Caco-2 (cell line): Measurements from ENCODE around the gene TIMM50. TPM values are rescaled to one million over a fixed set of nuclear protein-coding genes. Genes with fewer than 3 reads are reported as not detected.

Experiments used
- BruUV-seq: library from RNA; stranded (reverse); fragments of 400-500 nt; replicated peaks from 2 replicates; lab custom pipeline; 2021; lab: Mats Ljungman, UMichigan
- CTCF ChIA-PET: fragments of 300-600 bp; sonication (Branson Sonifier 250); formaldehyde crosslinking; loops from one replicate; lab custom pipeline; 2022; ENCODE audit warnings: antibody characterized with exemption; lab: Charles Lee
- POLR2A ChIA-PET: fragments of 300-600 bp; sonication (Branson Sonifier 250); formaldehyde crosslinking; loops from one replicate; lab custom pipeline; 2022; ENCODE audit warnings: antibody characterized with exemption; lab: Charles Lee
- DNase-seq, 2 experiments: peaks; one replicate each; pipeline versions ENCODE4 v3.0.0 to v3.0.0-alpha.2; 2020 to 2022
- H3K27me3 ChIP-seq: replicated peaks from 2 replicates; pipeline ENCODE4 v1.6.0; 2011; ENCODE audit warnings: low read length; ENCODE audit not compliant: control insufficient read depth, insufficient read depth
- H3K36me3 ChIP-seq: 2 replicates; pipeline ENCODE4 v1.5.1; 2011; ENCODE audit warnings: low read length; ENCODE audit not compliant: control insufficient read depth, insufficient read depth
- H3K4me1 ChIP-seq: fragments of 250-450 bp; sonication (Bioruptor Pico); 2 replicates; pipeline ENCODE4 v1.5.1; 2020; ENCODE audit warnings: mild to moderate bottlenecking
- H3K4me3 ChIP-seq: 2 replicates; pipeline ENCODE4 v1.5.1; 2011; ENCODE audit warnings: low read depth, mild to moderate bottlenecking, control low read depth, low read length
- H3K9me3 ChIP-seq: fragments of 250-450 bp; sonication (Bioruptor Pico); 2 replicates; pipeline ENCODE4 v1.5.1; 2020; ENCODE audit warnings: mild to moderate bottlenecking, moderate library complexity
- H3K27ac Mint-ChIP-seq: one replicate; pipeline ENCODE4 v1.8.0; 2022; ENCODE audit warnings: mixed read lengths; ENCODE audit not compliant: unreplicated experiment
- H3K27me3 Mint-ChIP-seq: one replicate; pipeline ENCODE4 v1.8.0; 2022; ENCODE audit warnings: mixed read lengths; ENCODE audit not compliant: insufficient read depth, unreplicated experiment
- H3K36me3 Mint-ChIP-seq: one replicate; pipeline ENCODE4 v1.8.0; 2022; ENCODE audit warnings: mild to moderate bottlenecking, mixed read lengths; ENCODE audit not compliant: insufficient read depth, unreplicated experiment
- H3K4me1 Mint-ChIP-seq: one replicate; pipeline ENCODE4 v1.8.0; 2022; ENCODE audit warnings: low read depth, mixed read lengths; ENCODE audit not compliant: unreplicated experiment
- H3K4me3 Mint-ChIP-seq: one replicate; pipeline ENCODE4 v1.8.0; 2022; ENCODE audit warnings: mild to moderate bottlenecking, moderate library complexity, mixed read lengths; ENCODE audit not compliant: unreplicated experiment
- H3K9me3 Mint-ChIP-seq: one replicate; pipeline ENCODE4 v1.8.0; 2022; ENCODE audit warnings: mixed read lengths; ENCODE audit not compliant: unreplicated experiment
- intact Hi-C: fragments of 100-400 bp; cut with micrococcal nuclease; formaldehyde crosslinking; loops from one replicate; pipeline ENCODE4 v1.10.0; 2022; ENCODE audit not compliant: unreplicated experiment
- total RNA-seq: library from RNA; stranded (reverse); gene quantifications from 2 replicates; pipeline ENCODE4 v1.2.3, GENCODE V29; 2022
- TF ChIP-seq, protein P1 (sequence below), 2 experiments: fragments of 200-600 bp in 1 of 2; IDR thresholded peaks; 1 replicate in 1 of 2; 2 replicates in 1 of 2; pipeline versions ENCODE4 v1.5.1 to v1.8.0; 2011 to 2022; ENCODE audit warnings: antibody characterized with exemption in 1 of 2, control low read depth in 1 of 2, inconsistent platforms in 1 of 2, low read depth in 1 of 2, low read length in 1 of 2, mild to moderate bottlenecking in 1 of 2, moderate library complexity in 1 of 2; ENCODE audit not compliant: insufficient read depth in 1 of 2, severe bottlenecking in 1 of 2, unreplicated experiment in 1 of 2

Gene TIMM50
- total RNA-seq, 1 experiment from 2014 or later = 152 TPM

DNA sequence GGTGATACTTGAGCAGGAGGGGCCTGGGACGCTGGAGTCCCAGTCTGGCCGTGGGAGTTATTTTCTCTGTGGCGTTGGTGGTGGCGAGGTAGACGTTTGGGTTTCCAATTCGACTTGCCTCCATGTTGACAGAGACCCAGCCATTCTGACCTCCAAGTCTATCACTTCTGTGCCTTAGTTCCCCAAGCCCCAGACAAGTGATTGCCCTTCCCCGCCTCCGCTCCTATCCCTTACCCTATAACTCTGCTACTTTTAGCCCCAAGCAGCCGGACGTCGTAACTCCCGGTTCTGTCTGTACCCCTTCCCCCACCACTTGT is 549 bp downstream of the TIMM50 start:
- H3K27me3 Mint-ChIP-seq = no peaks in the 10 kb centered on the region
- Histone ChIP-seq H3K27me3 (no peaks in the 10 kb centered on the region), H3K9me3 (no peaks in the 10 kb centered on the region), H3K36me3 (peaks cover 5% of the 10 kb centered on the region), H3K4me1 (0 out of 2 replicates have a peak, but pooled peaks cover 5% of the 10 kb centered on the region), H3K4me3 (peak overlapping the region; percentile 94)
- no peak for DNase-seq
- peak overlapping the region; percentile 92 for H3K4me3 Mint-ChIP-seq
- ChIA-PET CTCF (interaction anchor here (0.6 kb wide), 2 partner anchors 46 to 90 kb away, joined by 3 to 5 read pairs; partner anchors contain the start of gene PAF1), POLR2A (interaction anchor here (0.6 to 1.2 kb wide), 4 partner anchors 45 to 985 kb away, joined by 3 to 41 read pairs (median 6); partner anchors contain the start of gene RPS16)
- H3K36me3 Mint-ChIP-seq = peaks cover 76% of the 10 kb centered on the region
- intact Hi-C loops = loop anchor here (2.0 kb wide), 1 partner anchor 36 kb away; the partner anchor contains the start of gene SUPT5H
- H3K9me3 Mint-ChIP-seq = no peaks in the 10 kb centered on the region
- TF ChIP-seq, protein P1, sequence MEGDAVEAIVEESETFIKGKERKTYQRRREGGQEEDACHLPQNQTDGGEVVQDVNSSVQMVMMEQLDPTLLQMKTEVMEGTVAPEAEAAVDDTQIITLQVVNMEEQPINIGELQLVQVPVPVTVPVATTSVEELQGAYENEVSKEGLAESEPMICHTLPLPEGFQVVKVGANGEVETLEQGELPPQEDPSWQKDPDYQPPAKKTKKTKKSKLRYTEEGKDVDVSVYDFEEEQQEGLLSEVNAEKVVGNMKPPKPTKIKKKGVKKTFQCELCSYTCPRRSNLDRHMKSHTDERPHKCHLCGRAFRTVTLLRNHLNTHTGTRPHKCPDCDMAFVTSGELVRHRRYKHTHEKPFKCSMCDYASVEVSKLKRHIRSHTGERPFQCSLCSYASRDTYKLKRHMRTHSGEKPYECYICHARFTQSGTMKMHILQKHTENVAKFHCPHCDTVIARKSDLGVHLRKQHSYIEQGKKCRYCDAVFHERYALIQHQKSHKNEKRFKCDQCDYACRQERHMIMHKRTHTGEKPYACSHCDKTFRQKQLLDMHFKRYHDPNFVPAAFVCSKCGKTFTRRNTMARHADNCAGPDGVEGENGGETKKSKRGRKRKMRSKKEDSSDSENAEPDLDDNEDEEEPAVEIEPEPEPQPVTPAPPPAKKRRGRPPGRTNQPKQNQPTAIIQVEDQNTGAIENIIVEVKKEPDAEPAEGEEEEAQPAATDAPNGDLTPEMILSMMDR (IDR thresholded peaks at IDR 0.05; ENCODE audit: insufficient read depth in 1 of 2, low read depth in 1 of 2, low read length in 1 of 2, severe bottlenecking in 1 of 2, unreplicated experiment in 1 of 2) = no peak
- peak overlapping the region; percentile 81 for H3K27ac Mint-ChIP-seq
- H3K4me1 Mint-ChIP-seq = peaks cover 17% of the 10 kb centered on the region
- TSS peak; percentile 26 for BruUV-seq

DNA sequence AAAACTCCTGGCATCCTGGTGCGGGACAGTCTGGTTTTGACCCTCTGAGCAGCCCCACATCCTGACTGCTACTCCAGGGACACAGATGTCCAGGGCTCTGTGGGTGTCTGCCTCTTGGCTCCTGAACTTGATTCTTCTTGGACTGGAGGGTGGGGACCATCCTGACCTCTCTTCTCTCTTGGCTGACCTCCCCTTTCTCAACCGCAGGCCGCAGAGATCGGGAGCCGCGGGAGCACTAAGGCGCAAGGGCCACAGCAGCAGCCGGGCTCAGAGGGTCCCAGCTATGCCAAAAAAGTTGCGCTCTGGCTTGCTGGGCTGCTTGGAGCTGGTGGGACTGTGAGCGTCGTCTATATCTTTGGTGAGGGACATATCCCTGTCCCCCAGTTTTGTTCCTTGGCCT is 1.0 kb downstream of the TIMM50 start:
- Histone ChIP-seq H3K27me3 (no peaks in the 10 kb centered on the region), H3K9me3 (no peaks in the 10 kb centered on the region), H3K4me3 (peak overlapping the region; percentile 94), H3K36me3 (peaks cover 4% of the 10 kb centered on the region), H3K4me1 (0 out of 2 replicates have a peak, but pooled peaks cover 5% of the 10 kb centered on the region)
- Mint-ChIP-seq H3K36me3 (peaks cover 74% of the 10 kb centered on the region), H3K4me1 (peaks cover 17% of the 10 kb centered on the region), H3K27me3 (no peaks in the 10 kb centered on the region), H3K9me3 (no peaks in the 10 kb centered on the region), H3K27ac (peak overlapping the region; percentile 81), H3K4me3 (peak overlapping the region; percentile 92)
- DNase-seq = no peak
- intact Hi-C loops = loop anchor here (2.0 kb wide), 1 partner anchor 37 kb away; the partner anchor contains the start of gene SUPT5H
- CTCF ChIA-PET = interaction anchor here (0.5 to 0.7 kb wide), 2 partner anchors 21 to 38 kb away, joined by 3 to 5 read pairs; no protein-coding TSS in a partner anchor
- POLR2A ChIA-PET = interaction anchor here (0.9 kb wide), 1 partner anchor 46 kb away, joined by 4 read pairs; the partner anchor contains the start of gene RPS16
- TF ChIP-seq, protein P1 (IDR thresholded peaks at IDR 0.05; ENCODE audit: insufficient read depth in 1 of 2, low read depth in 1 of 2, low read length in 1 of 2, severe bottlenecking in 1 of 2, unreplicated experiment in 1 of 2) = no peak
- BruUV-seq = no TSS peak

DNA sequence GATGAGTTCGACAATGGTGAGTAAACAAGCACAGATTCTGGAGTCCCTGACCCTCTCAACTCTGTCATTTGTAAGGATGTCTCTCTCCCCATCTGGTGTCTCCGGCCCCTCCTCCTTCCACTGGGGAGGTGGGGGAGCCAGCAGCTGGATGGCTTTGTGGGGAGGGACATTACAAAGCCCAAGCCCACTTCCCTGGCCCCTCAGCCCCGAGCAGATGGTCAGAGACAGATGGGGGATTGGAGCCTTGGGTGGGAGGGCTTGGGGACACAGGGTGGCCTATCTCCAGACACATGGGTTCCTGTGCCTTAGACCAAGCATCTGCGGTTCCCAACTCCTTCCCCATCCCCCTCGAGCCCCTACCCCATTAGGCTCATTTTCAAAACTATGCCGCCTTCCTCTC is 2.5 kb downstream of the TIMM50 start:
- CTCF ChIA-PET = interaction anchor here (0.6 kb wide), 1 partner anchor 15 kb away, joined by 5 read pairs; no protein-coding TSS in a partner anchor
- POLR2A ChIA-PET = interaction anchor here (0.6 kb wide), 1 partner anchor 57 kb away, joined by 3 read pairs; no protein-coding TSS in a partner anchor
- no peaks in the 10 kb centered on the region for H3K27me3 Mint-ChIP-seq
- no TSS peak for BruUV-seq
- Histone ChIP-seq H3K4me3 (no peak overlapping the region), H3K27me3 (no peaks in the 10 kb centered on the region), H3K36me3 (peaks cover 4% of the 10 kb centered on the region), H3K4me1 (0 out of 2 replicates have a peak, but pooled peaks cover 5% of the 10 kb centered on the region), H3K9me3 (no peaks in the 10 kb centered on the region)
- H3K27ac Mint-ChIP-seq = no peak overlapping the region
- peaks cover 76% of the 10 kb centered on the region for H3K36me3 Mint-ChIP-seq
- no peaks in the 10 kb centered on the region for H3K9me3 Mint-ChIP-seq
- intact Hi-C loops = no loop called here
- peak overlapping the region; percentile 92 for H3K4me3 Mint-ChIP-seq
- DNase-seq = no peak
- TF ChIP-seq, protein P1 (IDR thresholded peaks at IDR 0.05; ENCODE audit: insufficient read depth in 1 of 2, low read depth in 1 of 2, low read length in 1 of 2, severe bottlenecking in 1 of 2, unreplicated experiment in 1 of 2) = no peak
- peaks cover 17% of the 10 kb centered on the region for H3K4me1 Mint-ChIP-seq
